H1 (cell line): ENCODE results near the gene PKMYT1. TPM values are rescaled to one million over a fixed set of nuclear protein-coding genes. Genes with fewer than 3 reads are reported as not detected.

ENCODE experiments used
- CTCF ChIA-PET: fragments of 300-600 bp; sonication (Branson Sonifier 250); formaldehyde crosslinking; loops from one replicate; lab custom pipeline; 2021; ENCODE audit not compliant: partially characterized antibody; lab: Charles Lee
- POLR2A ChIA-PET: fragments of 300-600 bp; sonication (Branson Sonifier 250); formaldehyde crosslinking; loops from one replicate; lab custom pipeline; 2021; ENCODE audit warnings: inconsistent platforms; ENCODE audit not compliant: partially characterized antibody; lab: Charles Lee
- DNase-seq, 2 experiments: peaks; one replicate each; pipeline versions ENCODE4 v3.0.0 to v3.0.0-alpha.2; 2010 to 2022; ENCODE audit warnings: low spot score in 2 of 2, low read depth in 1 of 2, mixed read lengths in 1 of 2
- FAIRE-seq: peaks from 2 replicates; lab custom pipeline; 2011; peaks lifted over from hg19 to GRCh38; lab: Jason Lieb, UNC
- H2AFZ ChIP-seq: 2 replicates; pipeline ENCODE4 v1.8.1; 2012; ENCODE audit warnings: low read length, inconsistent platforms
- H2AK5ac ChIP-seq: 2 replicates; pipeline ENCODE4 v1.6.1; 2013; ENCODE audit warnings: low read depth, low read length
- H2BK120ac ChIP-seq: replicated peaks from 2 replicates; pipeline ENCODE3; 2013; ENCODE audit warnings: low read depth, low read length, inconsistent platforms
- H2BK12ac ChIP-seq: 2 replicates; pipeline ENCODE4 v1.6.1; 2013; ENCODE audit warnings: low read depth, low read length
- H2BK15ac ChIP-seq: 2 replicates; pipeline ENCODE4 v1.6.1; 2013; ENCODE audit warnings: low read length
- H2BK20ac ChIP-seq: 2 replicates; pipeline ENCODE4 v1.6.1; 2013; ENCODE audit warnings: low read length
- H2BK5ac ChIP-seq: 2 replicates; pipeline ENCODE4 v1.6.1; 2013; ENCODE audit warnings: low read depth, low read length
- H3K14ac ChIP-seq: 2 replicates; pipeline ENCODE4 v1.6.1; 2013; ENCODE audit warnings: inconsistent platforms; ENCODE audit not compliant: insufficient read length
- H3K18ac ChIP-seq: 2 replicates; pipeline ENCODE4 v1.6.1; 2013; ENCODE audit warnings: low read length; ENCODE audit errors: extremely low read depth
- H3K23ac ChIP-seq: 2 replicates; pipeline ENCODE4 v1.6.1; 2013; ENCODE audit warnings: inconsistent platforms; ENCODE audit not compliant: insufficient read length
- H3K23me2 ChIP-seq: 2 replicates; pipeline ENCODE4 v1.6.1; 2013; ENCODE audit warnings: low read depth, low read length
- H3K27ac ChIP-seq: 2 replicates; pipeline ENCODE4 v1.6.1; 2011; ENCODE audit warnings: low read depth, low read length, inconsistent platforms
- H3K27me3 ChIP-seq, 4 experiments: replicated peaks in 1 of 4; 1 replicate in 1 of 4; 2 replicates in 3 of 4; pipeline versions ENCODE4 v1.6.1 to v1.8.1; 2011 to 2013; ENCODE audit warnings: low read length in 3 of 4, mild to moderate bottlenecking in 3 of 4, inconsistent platforms in 2 of 4, mixed read lengths in 2 of 4, moderate library complexity in 1 of 4; ENCODE audit not compliant: control insufficient read depth in 3 of 4, insufficient read depth in 3 of 4; ENCODE audit errors: extremely low read depth in 1 of 4
- H3K36me3 ChIP-seq, 4 experiments: 2 replicates each; pipeline versions ENCODE4 v1.6.1 to v1.8.1; 2011 to 2013; ENCODE audit warnings: mild to moderate bottlenecking in 4 of 4, low read length in 3 of 4, moderate library complexity in 2 of 4, control low read depth in 1 of 4, inconsistent platforms in 1 of 4; ENCODE audit not compliant: insufficient read depth in 4 of 4, control insufficient read depth in 2 of 4
- H3K4ac ChIP-seq: replicated peaks from 2 replicates; pipeline ENCODE3; 2013; ENCODE audit warnings: low read length, low read depth, mixed read lengths, inconsistent platforms; ENCODE audit not compliant: insufficient read length
- H3K4me1 ChIP-seq, 4 experiments: replicated peaks in 1 of 4; 1 replicate in 1 of 4; 2 replicates in 3 of 4; pipeline versions ENCODE4 v1.6.1 to v1.8.1; 2011 to 2013; ENCODE audit warnings: low read length in 3 of 4, inconsistent platforms in 2 of 4, mixed read lengths in 1 of 4; ENCODE audit not compliant: insufficient read depth in 4 of 4, control insufficient read depth in 3 of 4
- H3K4me2 ChIP-seq, 2 experiments: 2 replicates each; pipeline versions ENCODE4 v1.6.1 to v1.8.1; 2011 to 2013; ENCODE audit warnings: low read depth in 2 of 2, low read length in 2 of 2, control low read depth in 1 of 2, inconsistent platforms in 1 of 2, mild to moderate bottlenecking in 1 of 2; ENCODE audit not compliant: insufficient read depth in 1 of 2
- H3K4me3 ChIP-seq, 4 experiments: fragments of 200-600, 300-600 bp in 1 of 4; sonication (generic), shearing (Covaris generic), sonication (Bioruptor Twin) in 1 of 4; 2 replicates each; pipeline versions ENCODE4 v1.5.1 to v1.8.1; 2011 to 2016; ENCODE audit warnings: low read length in 4 of 4, low read depth in 3 of 4, control low read depth in 2 of 4, inconsistent platforms in 2 of 4, mild to moderate bottlenecking in 2 of 4, mixed read lengths in 1 of 4, moderate library complexity in 1 of 4; ENCODE audit not compliant: insufficient read depth in 2 of 4; ENCODE audit errors: extremely low read depth in 1 of 4
- H3K56ac ChIP-seq: replicated peaks from 2 replicates; pipeline ENCODE3; 2013; ENCODE audit warnings: low read depth, mild to moderate bottlenecking, mixed read lengths, low read length, inconsistent platforms; ENCODE audit not compliant: insufficient read length
- H3K79me1 ChIP-seq: 2 replicates; pipeline ENCODE4 v1.6.1; 2013; ENCODE audit warnings: low read depth, low read length, control low read depth
- H3K79me2 ChIP-seq, 2 experiments: 2 replicates each; pipeline versions ENCODE4 v1.6.1 to v1.8.1; 2012 to 2013; ENCODE audit warnings: low read length in 2 of 2, mild to moderate bottlenecking in 2 of 2, inconsistent platforms in 1 of 2; ENCODE audit not compliant: insufficient read depth in 2 of 2, control insufficient read depth in 1 of 2
- H3K9ac ChIP-seq, 4 experiments: replicated peaks in 1 of 4; 1 replicate in 1 of 4; 2 replicates in 3 of 4; pipeline versions ENCODE4 v1.6.1 to v1.8.1; 2011 to 2013; ENCODE audit warnings: low read depth in 3 of 4, low read length in 3 of 4, control low read depth in 2 of 4, mild to moderate bottlenecking in 2 of 4, moderate library complexity in 2 of 4, inconsistent platforms in 1 of 4; ENCODE audit errors: extremely low read depth in 1 of 4
- H3K9me3 ChIP-seq, 2 experiments: 2 replicates each; pipeline versions ENCODE4 v1.6.1 to v1.8.1; 2012 to 2013; ENCODE audit warnings: mild to moderate bottlenecking in 2 of 2, moderate library complexity in 2 of 2, control low read depth in 1 of 2, inconsistent platforms in 1 of 2, low read depth in 1 of 2, low read length in 1 of 2, mixed read lengths in 1 of 2; ENCODE audit not compliant: insufficient read depth in 2 of 2
- H4K20me1 ChIP-seq, 2 experiments: replicated peaks in 1 of 2; 2 replicates each; pipeline versions ENCODE3 to v1.8.1; 2011 to 2013; ENCODE audit warnings: inconsistent platforms in 2 of 2, low read length in 2 of 2, mild to moderate bottlenecking in 1 of 2; ENCODE audit not compliant: insufficient read depth in 2 of 2, control insufficient read depth in 1 of 2
- H4K5ac ChIP-seq: 2 replicates; pipeline ENCODE4 v1.6.1; 2013; ENCODE audit warnings: low read length, low read depth, mixed read lengths, inconsistent platforms; ENCODE audit not compliant: insufficient read length
- H4K8ac ChIP-seq: 2 replicates; pipeline ENCODE4 v1.8.0; 2013; ENCODE audit warnings: mild to moderate bottlenecking, moderate library complexity, low read length, inconsistent platforms; ENCODE audit not compliant: insufficient read depth; ENCODE audit errors: extremely low read depth
- H4K91ac ChIP-seq: replicated peaks from 2 replicates; pipeline ENCODE3; 2013; ENCODE audit warnings: low read length, mixed read lengths, inconsistent platforms; ENCODE audit not compliant: insufficient read length
- BACH1 ChIP-seq: IDR thresholded peaks from 2 replicates; pipeline ENCODE4 v1.6.1; 2012; ENCODE audit warnings: low read length, improper control_type of control experiment
- EGR1 ChIP-seq: IDR thresholded peaks from 2 replicates; pipeline ENCODE4 v1.6.1; 2011; ENCODE audit warnings: low read depth, low read length, borderline replicate concordance
- KDM5A ChIP-seq: fragments of 200-600 bp; IDR thresholded peaks from 2 replicates; pipeline ENCODE4 v1.7.1; 2012; ENCODE audit warnings: mild to moderate bottlenecking, low read length, inconsistent platforms, mixed read lengths
- SRF ChIP-seq: IDR thresholded peaks from 2 replicates; pipeline ENCODE4 v1.6.1; 2011; ENCODE audit warnings: mild to moderate bottlenecking, low read depth, low read length, moderate library complexity
- WGBS, 2 experiments: shearing (Covaris generic) in 1 of 2; methylation state at CpG; one replicate each; pipeline versions ENCODE4 v1.1.6 to v1.1.7; 2013 to 2015; ENCODE audit warnings: low lambda C conversion rate in 2 of 2, mixed read lengths in 2 of 2, inconsistent platforms in 1 of 2, low coverage in 1 of 2, missing lambda C conversion rate in 1 of 2; ENCODE audit not compliant: insufficient replicate concordance in 2 of 2, insufficient coverage in 1 of 2, insufficient read length in 1 of 2; ENCODE audit errors: extremely low coverage in 1 of 2, missing lambda C conversion rate in 1 of 2; 5-methylcytosine and 5-hydroxymethylcytosine counted together
- polyA plus RNA-seq, 7 experiments: library from polyadenylated mRNA; depleted of rRNA in 3 of 7; stranded (reverse) in 5 of 7; unstranded in 2 of 7; fragments of >200 nt in 5 of 7; fragments of 200-250 nt in 2 of 7; gene quantifications; 1 replicate in 5 of 7; 2 replicates in 1 of 7; 4 replicates in 1 of 7; pipeline versions ENCODE4 v1.2.1 to v1.2.3, GENCODE V29; 2011 to 2013; ENCODE audit warnings: missing spikeins in 2 of 7, mixed read lengths in 2 of 7
- total RNA-seq: library from RNA; stranded (reverse); fragmentation: NEBNext Ultra II Directional; extraction: Animal tissue kit (Norgen Biotek cat#: 25700); gene quantifications from 2 replicates; pipeline ENCODE4 v1.2.1, GENCODE V29; 2021

The PKMYT1 gene
- total and polyA plus RNA-seq, 2 of the 8 experiments (the other 6 are each of a cell fraction or from before 2014, with no cell fraction given) = 74.7 to 85.2 TPM

GRCh38 chr16:3000540-3000939 is 20.3 kb upstream of the PKMYT1 start:
- H3K4me2 ChIP-seq = no peak overlapping the region
- H3K79me1 ChIP-seq = no peaks in the 10 kb centered on the region
- H4K5ac ChIP-seq = no peak overlapping the region
- no peaks in the 10 kb centered on the region for H3K79me2 ChIP-seq
- 0 out of 2 replicates have a peak overlapping the region, but pooled peaks have one; percentile 29 for H2BK15ac ChIP-seq
- CTCF ChIA-PET = interaction anchor here (0.9 to 17.3 kb wide), 10 partner anchors 10 to 74 kb away, joined by 3 to 639 read pairs (median 8); partner anchors contain the start of genes BICDL2, CLDN6, CLDN9 and HCFC1R1
- H3K23ac ChIP-seq = no peak overlapping the region
- H3K4ac ChIP-seq = no peak overlapping the region
- 0 out of 2 replicates have a peak overlapping the region, but pooled peaks have one; percentile 17 for H2BK12ac ChIP-seq
- DNase-seq = no peak
- H2BK5ac ChIP-seq = no peak overlapping the region
- H3K56ac ChIP-seq = no peak overlapping the region
- no peaks in the 10 kb centered on the region for H3K36me3 ChIP-seq
- no peaks in the 10 kb centered on the region for H3K27me3 ChIP-seq
- peaks cover 3% of the 10 kb centered on the region for H3K23me2 ChIP-seq
- no peak overlapping the region for H3K4me3 ChIP-seq
- peaks cover 0 to 2% of the 10 kb centered on the region in 2 experiments for H4K20me1 ChIP-seq
- H3K27ac ChIP-seq = no peak overlapping the region
- no peak for FAIRE-seq
- H2AK5ac ChIP-seq = peak overlapping the region; percentile 70; the same call in 1 of the 2 replicates
- H2BK20ac ChIP-seq = no peak overlapping the region
- no peak overlapping the region for H3K14ac ChIP-seq
- H3K18ac ChIP-seq = no peak overlapping the region
- H4K91ac ChIP-seq = no peak overlapping the region
- WGBS, 2 experiments = 92% methylated on average over 4 of the region's 4 CpGs; no CpG with 5 or more reads in 1 of the 2 experiments
- H3K4me1 ChIP-seq = peaks cover 0 to 26% (median 10%) of the 10 kb centered on the region in 4 experiments; a peak in 6 of 7 replicates
- H3K9ac ChIP-seq = no peak overlapping the region
- POLR2A ChIA-PET = interaction anchor here (1.1 to 35.7 kb wide), 9 partner anchors 8 to 97 kb away, joined by 3 to 1808 read pairs (median 11); partner anchors contain the start of genes BICDL2, CLDN6, CLDN9 and HCFC1R1
- H2AFZ ChIP-seq = no peak overlapping the region
- H3K9me3 ChIP-seq = no peaks in the 10 kb centered on the region
- H2BK120ac ChIP-seq = no peak overlapping the region
- no peak for TF ChIP-seq EGR1
- TF ChIP-seq BACH1 = no peak
- TF ChIP-seq SRF = no peak
- no peak for TF ChIP-seq KDM5A
- TF ChIP-seq, all 59 proteins: peak for 0
- no peak overlapping the region for H4K8ac ChIP-seq
